Stimulated activated CD4-positive, alpha-beta T cell treated with anti-CD3 and anti-CD28 coated beads, TNF-alpha, amount 100 ng/mL, for 1 hour (primary cell): ENCODE results near the gene AATF.

Source experiments
- DNase-seq, 3 donors: peaks; one replicate each; pipeline ENCODE4 v3.0.0-alpha.2; 2020; ENCODE audit warnings: low read depth in 3 of 3, low spot score in 1 of 3

The AATF gene

DNA sequence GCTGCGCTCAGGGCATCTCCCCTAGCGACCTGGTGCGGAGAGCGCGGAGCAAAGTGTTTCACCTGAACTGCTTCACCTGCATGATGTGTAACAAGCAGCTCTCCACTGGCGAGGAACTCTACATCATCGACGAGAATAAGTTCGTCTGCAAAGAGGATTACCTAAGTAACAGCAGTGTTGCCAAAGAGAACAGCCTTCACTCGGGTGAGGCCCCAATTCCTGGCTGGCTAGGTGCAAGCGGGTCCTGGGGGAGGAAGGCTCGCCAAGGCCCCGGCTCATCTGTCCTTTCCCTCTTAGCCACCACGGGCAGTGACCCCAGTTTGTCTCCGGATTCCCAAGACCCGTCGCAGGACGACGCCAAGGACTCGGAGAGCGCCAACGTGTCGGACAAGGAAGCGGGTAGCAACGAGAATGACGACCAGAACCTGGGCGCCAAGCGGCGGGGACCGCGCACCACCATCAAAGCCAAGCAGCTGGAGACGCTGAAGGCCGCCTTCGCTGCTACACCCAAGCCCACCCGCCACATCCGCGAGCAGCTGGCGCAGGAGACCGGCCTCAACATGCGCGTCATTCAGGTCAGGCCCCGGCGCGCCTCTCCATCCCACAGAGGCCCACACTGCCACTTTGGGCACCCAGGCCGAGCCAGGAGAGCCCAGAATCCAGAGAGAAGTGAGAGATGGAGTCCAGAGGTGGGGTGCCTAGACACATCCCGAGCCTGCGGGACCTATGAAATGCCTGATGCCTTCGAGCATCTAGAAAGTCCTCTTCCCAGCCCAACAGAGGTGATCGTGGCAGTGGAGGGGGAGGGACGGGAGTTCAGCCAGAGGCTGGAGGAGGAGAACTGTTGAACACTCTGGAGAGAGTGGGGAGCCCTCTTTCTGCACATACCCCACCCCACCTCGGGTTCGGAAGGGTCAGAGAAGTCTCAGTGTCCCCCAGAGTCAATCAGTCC lies 8.2 kb upstream of the AATF start:
- DNase-seq: no peak

DNA sequence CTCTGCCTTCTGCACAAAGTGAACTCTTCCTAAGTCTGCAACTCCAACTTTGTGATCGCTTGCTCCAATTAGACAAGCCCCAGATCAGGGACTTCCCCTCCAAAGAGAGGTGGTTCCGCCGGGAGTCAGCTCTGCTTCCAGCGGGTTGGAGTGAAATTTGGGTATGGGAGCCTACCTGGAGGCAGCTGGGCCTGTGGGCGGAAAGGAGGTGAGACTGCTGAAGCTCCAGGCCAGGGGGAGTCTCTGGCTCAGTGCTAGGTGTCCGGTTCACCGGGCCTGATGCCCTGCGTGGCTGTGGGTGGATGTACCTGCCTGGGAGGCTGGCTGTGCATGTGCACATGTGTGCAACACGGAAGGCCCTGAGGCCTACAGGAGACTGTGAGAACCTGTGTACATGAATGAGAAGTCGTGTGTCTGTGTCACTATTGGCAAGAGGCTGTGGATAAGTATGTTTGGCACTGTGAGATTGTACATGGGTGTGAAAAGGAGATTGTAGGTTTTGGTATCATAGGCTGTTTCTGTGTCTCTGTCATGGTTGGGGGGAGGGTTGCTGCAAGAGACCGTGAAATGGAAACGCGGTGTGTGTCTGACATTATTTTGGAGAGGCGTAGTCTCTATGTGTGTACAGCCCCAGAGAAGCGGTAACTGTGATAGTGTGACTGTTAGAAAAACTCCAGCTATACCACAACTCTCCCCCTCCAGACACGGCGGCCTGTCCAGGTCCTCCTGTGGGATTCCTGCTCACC lies 7.3 kb upstream of the AATF start:
- DNase-seq: no peak

DNA sequence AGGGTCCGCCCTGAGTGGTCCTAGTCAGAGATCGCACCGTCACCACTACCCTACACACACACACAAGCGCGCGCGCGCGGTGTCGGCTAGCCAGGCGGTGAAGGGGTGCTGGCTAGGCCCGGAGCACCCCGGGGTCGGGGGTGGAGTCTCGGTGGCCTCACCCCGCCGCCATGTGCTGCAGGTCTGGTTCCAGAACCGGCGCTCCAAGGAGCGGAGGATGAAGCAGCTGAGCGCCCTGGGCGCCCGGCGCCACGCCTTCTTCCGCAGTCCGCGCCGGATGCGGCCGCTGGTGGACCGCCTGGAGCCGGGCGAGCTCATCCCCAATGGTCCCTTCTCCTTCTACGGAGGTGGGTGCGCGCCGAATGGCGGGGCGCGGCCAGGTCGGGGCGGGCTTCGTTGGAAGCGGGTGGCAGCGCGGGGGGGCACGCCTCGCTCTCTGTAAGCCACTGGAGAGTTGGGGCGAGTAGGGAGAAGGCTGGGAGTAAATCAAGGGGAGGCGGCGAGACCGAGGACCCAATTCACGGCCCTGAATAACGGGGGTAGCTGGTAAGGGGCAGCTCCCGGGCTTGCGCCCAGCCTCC lies 6.6 kb upstream of the AATF start:
- no peak for DNase-seq

DNA sequence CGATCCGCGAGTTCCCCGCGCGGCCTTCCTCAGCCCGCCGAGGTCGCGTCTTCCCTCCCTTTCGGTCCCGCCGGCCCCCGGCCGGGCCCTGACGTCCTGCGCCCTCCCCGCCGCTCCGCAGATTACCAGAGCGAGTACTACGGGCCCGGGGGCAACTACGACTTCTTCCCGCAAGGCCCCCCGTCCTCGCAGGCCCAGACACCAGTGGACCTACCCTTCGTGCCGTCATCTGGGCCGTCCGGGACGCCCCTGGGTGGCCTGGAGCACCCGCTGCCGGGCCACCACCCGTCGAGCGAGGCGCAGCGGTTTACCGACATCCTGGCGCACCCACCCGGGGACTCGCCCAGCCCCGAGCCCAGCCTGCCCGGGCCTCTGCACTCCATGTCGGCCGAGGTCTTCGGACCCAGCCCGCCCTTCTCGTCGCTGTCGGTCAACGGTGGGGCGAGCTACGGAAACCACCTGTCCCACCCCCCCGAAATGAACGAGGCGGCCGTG lies 6.1 kb upstream of the AATF start:
- no peak for DNase-seq

DNA sequence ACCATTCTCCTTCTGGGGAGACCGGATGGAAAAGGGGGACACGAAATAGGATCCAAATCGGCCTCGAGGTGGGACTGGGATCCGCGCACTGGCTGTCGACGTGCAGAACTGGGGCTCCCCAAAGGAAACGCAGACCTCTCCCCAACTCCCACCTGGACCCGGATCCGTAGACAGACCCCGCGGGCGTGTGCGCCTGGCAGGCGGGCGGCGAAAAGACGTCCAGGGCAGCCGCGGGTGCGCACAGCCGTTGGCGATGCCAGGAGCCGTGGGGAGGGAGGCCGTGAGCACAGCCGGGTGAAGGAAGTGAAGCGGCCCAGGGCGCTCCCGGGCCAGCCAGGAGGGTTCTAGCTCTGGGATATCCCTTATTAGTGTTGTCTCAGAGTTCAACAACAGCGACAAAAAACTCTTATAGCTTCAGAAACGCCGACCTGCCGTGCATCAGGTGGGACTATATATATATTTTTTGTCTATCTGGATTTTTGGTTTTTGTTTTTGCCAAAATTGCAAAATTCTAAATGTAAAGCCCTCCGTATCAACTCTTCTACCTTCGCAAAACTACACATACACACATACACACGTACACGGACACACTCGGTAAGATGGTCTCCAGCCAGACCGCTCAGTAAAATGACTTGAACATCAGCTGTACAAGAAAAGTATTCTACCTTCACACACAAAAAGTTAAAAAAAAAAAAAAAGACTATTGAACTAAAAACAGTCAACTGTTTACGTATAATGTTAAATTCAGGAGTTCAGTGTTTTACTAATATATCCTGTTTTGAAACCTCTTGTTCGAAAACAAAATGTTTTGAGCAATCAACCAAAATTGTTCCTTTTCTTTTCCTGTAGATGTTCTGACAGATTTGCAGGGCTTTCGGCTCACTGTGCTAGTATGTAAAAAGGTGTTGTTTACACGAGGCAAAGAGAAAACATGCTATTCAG lies 5.2 kb upstream of the AATF start:
- DNase-seq: no peak

DNA sequence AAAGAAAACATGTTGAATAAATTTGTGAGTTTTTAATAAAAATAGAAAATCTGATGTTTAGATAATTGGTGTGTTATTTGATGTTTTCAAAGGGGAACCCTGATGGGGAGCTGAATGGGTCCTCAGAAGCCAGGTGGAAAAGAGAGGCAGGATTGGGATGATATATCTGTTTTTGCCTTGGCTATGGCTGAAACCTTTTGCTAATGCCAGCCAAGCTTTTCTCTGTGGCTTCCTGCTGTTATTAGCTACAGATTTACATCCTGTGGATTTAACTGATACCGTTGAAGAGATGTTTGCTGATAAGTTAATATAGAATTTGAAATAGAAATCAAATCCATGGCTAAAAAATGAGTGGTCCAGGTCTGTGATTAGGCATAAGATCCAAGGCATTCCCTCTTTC lies 4.2 kb upstream of the AATF start:
- no peak for DNase-seq

DNA sequence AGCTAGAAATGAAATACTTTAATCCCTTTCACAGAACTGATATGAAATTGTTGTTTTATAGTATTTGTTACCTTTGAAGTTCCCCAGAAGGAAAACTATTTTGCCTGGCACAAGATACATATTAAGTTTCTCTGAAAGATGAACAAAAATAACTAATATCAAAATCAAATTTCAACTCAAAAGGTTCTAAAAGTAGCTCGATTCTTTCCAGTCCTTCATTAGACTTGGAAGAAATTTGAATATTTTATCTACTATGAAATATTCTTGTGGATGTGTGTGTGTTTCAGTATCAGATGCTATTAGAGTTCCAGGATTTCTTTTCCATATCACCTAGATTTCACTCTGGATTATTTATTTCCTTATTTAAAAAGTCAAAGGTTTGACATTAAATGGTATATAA lies 3.6 kb upstream of the AATF start:
- DNase-seq: no peak

DNA sequence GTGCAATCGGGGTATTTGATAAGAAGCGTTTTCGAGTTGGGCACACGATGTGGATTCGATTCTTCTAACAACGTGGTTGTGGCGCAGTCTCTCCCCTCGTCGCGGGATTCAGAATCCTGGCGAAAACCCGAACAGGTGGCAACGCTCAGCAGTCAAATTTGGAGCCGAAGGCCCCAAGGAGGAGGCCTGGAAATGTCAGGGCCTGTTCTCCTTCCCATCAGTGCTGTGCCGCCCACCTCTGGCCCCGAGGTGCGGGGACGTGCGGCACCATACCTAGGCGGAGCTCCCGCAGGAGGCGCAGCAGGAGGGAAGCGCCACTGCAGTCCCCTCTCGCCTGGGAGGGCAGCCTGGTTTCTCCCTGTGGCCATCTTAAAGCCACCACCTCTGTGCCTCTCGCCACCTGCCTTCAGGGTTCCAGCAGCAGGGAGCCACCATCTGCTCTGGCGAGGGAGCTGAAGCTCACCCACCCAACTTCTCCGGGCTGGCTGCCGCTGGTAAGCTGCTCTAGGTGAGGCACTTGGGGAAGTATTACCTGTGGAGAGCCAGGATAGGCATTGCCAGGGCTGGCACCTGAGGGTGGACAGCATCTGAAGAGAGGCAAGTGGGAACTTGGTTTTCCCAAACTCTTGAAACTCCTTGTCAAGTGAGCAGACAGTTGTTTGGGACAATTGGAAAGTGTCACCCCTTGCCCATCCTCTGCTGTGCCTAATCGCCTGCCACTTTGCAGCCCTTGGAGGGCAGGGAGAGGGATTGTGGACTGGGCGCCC lies 2.6 kb upstream of the AATF start:
- DNase-seq: no peak

DNA sequence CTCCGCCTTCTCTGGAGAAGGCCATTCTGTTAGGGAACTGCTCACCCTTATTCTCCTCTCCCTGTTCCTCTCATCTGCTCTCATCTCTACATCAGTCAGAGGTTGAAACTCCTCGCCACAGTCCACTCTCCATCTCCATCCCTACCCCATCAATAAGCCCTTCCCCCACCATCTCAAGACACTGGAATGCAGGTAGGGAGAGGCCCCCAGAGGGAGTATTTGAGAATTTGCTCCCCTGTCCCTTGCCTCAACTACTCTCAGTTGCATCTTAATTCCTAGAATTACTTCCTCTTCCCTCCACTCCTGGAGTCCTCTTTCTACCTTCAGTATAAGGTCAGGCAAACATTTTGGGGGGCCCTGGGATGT lies 2.0 kb upstream of the AATF start:
- no peak for DNase-seq

DNA sequence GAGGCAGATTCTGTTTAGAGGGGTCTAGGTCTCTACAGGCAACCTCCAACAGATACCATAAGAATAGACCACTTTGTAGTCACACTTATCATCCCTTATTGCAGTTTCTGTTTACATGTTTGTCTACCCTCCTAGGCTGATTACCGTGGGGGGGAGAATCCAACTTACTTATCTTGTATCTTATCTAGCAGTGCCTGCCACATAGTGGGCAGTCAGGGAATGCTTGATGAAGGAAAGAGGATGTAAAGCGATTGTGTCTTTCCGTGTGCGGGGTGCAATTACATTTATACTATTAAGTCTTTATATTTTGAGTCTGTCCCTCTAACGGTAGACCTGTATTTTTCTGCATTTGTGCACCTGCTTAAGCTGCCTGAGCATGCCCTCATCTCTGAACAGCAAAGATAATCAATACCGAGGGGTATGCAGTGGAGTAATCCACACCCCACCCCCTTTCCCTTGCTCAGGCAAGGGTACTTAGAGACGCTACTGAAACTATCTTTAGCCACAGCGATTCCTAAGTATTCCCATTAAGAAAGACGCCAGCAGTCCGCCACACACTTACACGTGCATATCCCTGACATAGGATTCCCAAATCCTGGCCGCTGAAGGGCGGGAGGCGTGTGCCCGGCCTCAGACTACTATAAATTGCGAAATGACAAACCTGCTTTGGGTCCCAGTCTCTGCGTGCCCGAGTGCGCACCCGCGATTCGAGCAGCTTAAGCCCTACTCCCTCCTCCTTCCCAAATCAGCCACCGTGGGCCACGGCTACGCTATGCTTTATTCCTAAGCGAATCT lies 635 bp upstream of the AATF start:
- no peak for DNase-seq

DNA sequence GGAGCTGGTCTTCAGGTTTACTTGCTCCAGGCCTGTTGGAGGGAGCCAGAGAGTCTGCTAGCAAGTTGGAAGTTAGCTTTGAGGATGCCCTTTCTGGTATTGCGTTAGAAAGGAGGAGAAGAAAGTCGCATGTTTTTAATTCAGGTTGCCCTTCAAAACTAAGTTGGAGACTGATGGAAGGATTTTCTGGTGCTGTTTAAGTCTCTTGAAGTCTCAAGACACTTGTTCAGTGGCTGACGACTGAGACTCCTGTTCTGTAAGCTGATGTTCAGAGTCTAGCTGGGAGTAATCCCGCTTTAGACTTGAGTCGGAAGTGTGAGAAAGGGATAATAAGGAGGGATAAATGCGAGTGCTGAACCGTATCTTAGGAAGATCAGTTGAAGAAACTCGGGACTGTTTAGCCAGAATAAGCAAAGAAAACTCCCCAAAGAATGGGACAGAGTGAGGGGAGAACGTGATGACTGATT lies 740 bp downstream of the AATF start:
- DNase-seq: no peak

DNA sequence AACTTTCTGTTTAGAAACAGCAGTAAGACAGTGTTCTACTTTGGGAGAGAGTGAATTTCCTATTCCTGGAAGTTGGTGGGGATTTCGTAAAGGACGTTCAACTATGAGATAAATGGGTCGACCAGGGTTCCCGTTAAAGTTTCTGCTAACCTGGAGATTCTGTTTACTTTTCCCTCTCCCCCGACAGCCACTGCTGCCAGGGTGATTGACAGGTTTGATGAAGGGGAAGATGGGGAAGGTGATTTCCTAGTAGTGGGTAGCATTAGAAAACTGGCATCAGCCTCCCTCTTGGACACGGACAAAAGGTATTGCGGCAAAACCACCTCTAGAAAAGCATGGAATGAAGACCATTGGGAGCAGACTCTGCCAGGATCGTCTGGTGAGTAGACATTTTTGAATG lies 1.3 kb downstream of the AATF start:
- no peak for DNase-seq

DNA sequence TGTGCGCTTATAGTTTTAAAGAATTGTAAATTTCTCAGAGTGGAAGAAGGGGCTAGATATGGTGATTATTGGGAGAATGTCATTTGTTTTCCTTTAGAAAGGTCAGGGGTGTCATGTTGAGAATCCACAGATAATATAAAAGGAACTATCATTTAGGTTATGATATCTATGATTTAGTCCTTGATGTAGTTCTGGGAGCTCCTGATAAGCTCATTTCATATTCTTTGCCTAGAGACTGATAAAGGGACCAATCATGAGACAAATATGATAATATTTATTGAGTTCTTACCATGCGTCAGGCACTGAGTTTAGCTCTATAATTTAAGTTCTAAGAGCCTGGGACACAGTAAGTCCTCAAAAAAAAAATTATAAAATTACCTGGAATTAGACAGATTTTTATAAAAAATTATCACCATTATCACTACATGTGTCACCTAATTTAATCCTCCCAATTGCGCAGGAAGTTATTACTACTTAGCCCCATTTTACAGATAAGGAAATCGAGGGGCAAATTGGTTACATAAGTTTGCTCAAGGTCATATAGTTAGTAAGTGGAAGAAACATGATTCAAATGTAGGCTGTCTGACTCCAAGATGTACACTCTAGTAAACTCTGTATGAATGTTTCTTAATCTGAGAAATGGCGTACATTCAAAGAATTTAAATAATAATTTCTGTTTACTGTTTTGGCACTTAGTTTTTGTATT lies 2.5 kb downstream of the AATF start:
- DNase-seq: no peak

DNA sequence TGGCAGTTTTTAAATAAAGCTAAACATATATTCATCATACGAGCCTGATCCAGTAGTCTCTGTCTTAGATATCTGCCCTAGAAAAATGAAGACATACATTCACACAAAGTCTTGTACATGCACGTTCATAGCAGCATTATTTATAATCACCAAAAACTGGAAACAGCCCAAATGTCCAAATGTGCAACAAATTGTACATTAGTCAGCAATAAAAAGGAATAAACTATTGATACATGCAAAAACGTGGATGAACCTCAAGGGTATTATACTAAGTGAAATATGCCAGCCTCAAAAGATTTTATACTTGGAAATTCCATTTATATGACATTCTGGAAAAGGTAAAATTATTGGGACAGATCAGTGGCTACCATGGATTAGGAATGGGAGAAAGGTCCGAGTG lies 22.8 kb downstream of the AATF start:
- DNase-seq: no peak

DNA sequence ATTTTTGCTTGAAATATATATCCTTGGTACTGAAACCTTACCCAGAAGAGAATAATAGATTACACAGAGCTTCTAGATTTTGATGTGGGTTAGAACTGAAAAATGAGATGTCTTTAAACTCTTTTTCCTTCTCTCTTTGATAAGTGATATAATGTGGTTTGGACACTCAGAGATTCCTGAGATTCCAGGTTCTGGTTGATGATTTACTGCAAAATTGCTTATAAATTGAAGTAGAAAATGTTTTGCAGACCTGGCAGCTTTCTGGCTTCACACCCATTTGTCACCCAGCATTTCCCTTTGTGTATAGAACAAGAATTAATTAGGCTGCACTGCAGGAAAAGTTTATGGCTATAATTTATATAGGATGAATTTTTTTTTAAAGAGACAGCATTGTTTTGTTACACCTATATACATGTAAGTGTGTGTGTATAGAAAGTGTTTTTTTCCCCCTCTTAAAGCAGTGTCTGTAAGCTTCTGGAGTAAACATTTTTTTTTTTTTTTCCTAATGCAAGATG lies 23.5 kb downstream of the AATF start:
- no peak for DNase-seq

DNA sequence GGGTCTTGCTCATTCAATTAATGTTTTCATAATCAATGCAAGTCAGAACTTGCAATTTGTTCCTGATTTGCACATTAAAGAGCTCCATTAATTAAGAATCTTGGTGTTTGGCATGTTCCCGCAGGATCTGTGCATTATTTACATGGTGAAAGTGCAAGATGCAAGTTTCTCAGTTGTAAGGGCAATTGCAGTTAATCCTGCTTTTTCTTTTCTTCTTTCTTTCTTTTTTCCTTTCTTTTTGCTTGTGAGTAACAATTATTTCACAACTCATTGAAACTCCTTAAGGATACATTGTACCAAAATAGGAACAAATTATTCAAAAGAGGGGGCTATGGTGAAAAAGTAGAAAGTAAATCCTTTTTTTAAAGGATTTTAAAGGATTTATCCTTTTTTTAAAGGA lies 24.2 kb downstream of the AATF start:
- no peak for DNase-seq

DNA sequence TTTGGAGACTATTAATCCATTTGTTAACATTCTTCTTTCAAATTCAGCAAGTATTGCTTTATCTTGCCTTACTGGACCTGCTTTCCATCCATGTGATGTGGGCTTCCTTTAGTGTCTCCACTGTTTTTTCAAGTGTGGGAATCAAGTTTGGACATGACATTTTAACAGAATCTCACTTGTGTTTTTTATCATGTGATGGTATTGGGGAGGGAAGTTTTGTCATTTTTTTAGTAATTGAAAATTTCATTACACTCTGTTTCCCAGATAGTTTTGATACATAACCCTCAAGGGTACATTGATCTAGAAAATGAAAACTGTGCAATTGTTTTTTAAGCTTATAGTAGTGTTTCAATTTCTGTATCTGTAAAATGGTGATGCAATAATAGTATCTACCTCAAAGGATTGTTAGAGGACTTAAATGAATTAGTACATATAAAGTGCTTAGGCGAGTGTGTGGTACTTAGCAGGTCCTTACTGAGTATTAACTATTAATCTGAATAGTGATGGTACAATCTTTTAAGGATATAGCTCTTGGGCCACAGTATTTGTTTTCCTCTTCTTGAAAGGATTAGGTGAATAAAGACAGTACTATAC lies 27.3 kb downstream of the AATF start:
- DNase-seq: no peak

DNA sequence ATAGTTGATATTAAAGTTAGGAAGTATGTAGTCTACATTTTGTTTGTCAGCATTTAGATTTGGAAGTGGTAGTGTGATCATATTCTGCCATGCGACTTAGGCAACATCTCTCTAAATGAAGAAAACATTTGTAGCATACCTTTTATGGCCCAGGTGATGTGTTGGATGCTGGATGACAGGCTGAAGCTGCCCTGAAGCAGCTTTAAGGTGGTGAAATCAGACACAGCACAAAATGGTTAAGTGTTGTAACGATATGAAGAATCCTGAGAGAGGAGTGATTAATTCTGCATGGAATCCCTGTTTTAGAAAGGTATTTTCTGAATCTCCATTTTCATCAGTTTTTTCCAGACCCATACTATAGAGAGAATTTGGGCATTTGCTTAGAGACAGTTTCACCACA lies 28.3 kb downstream of the AATF start:
- no peak for DNase-seq
